Endothelial cell (in vitro differentiated cells): ENCODE measurements around the gene MUC6. TPM values are rescaled to one million over a fixed set of nuclear protein-coding genes. Genes with fewer than 3 reads are reported as not detected.

Experiments
- DNase-seq: peaks from one replicate; pipeline ENCODE4 v3.0.0; 2021; ENCODE audit warnings: low spot score
- H3K27ac Mint-ChIP-seq: one replicate; pipeline ENCODE4 v1.8.0; 2021; ENCODE audit warnings: mixed read lengths, inconsistent platforms; ENCODE audit not compliant: unreplicated experiment
- H3K27me3 Mint-ChIP-seq: one replicate; pipeline ENCODE4 v1.8.0; 2021; ENCODE audit warnings: mild to moderate bottlenecking, moderate library complexity, mixed read lengths, inconsistent platforms; ENCODE audit not compliant: unreplicated experiment
- H3K36me3 Mint-ChIP-seq: one replicate; pipeline ENCODE4 v1.8.0; 2021; ENCODE audit warnings: mild to moderate bottlenecking, low read depth, mixed read lengths, inconsistent platforms; ENCODE audit not compliant: unreplicated experiment
- H3K4me1 Mint-ChIP-seq: one replicate; pipeline ENCODE4 v1.8.0; 2021; ENCODE audit warnings: mild to moderate bottlenecking, mixed read lengths, inconsistent platforms; ENCODE audit not compliant: unreplicated experiment
- H3K4me3 Mint-ChIP-seq: one replicate; pipeline ENCODE4 v1.8.0; 2021; ENCODE audit warnings: mild to moderate bottlenecking, mixed read lengths, inconsistent platforms; ENCODE audit not compliant: unreplicated experiment
- H3K9me3 Mint-ChIP-seq: one replicate; pipeline ENCODE4 v1.8.0; 2021; ENCODE audit warnings: mixed read lengths, inconsistent platforms; ENCODE audit not compliant: unreplicated experiment
- total RNA-seq: library from RNA; stranded (reverse); fragmentation: NEBNext Ultra II Directional; extraction: Animal tissue kit (Norgen Biotek cat#: 25700); gene quantifications from one replicate; pipeline ENCODE4 v1.2.1, GENCODE V29; 2021; ENCODE audit not compliant: unreplicated experiment
- TF ChIP-seq, protein P1 (sequence below): fragments of 200-600 bp; sonication (generic); IDR thresholded peaks from one replicate; pipeline ENCODE4 v1.5.0; 2021; ENCODE audit warnings: antibody characterized with exemption; ENCODE audit not compliant: unreplicated experiment

The MUC6 gene
- total RNA-seq, 1 donor from 2014 or later: not detected

DNA sequence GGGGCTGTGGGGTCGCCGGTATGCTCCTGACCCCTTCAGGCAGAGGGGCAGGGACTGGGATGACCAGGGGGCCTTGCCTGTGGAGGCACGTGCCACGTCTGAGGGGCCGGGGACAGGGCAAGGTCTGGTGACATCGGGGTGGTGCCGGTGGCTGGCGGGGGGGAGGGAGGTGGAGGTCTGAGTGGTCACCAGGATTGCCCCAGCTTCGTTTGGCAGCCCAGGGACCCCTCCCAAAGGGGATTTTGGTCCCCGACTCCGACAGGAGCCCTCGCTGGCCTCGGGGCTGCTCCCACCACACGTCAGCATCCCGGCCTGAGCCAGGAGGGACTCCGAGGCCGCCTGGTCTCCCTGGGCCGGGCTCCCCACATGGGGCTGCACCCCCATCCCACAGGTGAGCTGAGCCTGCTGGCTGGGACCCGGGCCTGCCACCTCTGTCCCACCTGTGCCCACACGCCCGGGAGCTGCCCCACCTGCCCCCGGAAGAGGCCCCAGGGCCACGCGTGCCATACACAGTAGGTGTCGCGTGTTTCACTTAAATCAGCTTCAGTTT is 1.1 kb upstream of the MUC6 start:
- Mint-ChIP-seq H3K27me3 (peaks cover 30% of the 10 kb centered on the region), H3K4me1 (peaks cover 3% of the 10 kb centered on the region), H3K9me3 (no peaks in the 10 kb centered on the region), H3K4me3 (no peak overlapping the region), H3K27ac (no peak overlapping the region), H3K36me3 (peaks cover under 1% of the 10 kb centered on the region)
- TF ChIP-seq, protein P1, sequence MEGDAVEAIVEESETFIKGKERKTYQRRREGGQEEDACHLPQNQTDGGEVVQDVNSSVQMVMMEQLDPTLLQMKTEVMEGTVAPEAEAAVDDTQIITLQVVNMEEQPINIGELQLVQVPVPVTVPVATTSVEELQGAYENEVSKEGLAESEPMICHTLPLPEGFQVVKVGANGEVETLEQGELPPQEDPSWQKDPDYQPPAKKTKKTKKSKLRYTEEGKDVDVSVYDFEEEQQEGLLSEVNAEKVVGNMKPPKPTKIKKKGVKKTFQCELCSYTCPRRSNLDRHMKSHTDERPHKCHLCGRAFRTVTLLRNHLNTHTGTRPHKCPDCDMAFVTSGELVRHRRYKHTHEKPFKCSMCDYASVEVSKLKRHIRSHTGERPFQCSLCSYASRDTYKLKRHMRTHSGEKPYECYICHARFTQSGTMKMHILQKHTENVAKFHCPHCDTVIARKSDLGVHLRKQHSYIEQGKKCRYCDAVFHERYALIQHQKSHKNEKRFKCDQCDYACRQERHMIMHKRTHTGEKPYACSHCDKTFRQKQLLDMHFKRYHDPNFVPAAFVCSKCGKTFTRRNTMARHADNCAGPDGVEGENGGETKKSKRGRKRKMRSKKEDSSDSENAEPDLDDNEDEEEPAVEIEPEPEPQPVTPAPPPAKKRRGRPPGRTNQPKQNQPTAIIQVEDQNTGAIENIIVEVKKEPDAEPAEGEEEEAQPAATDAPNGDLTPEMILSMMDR: no peak
- no peak for DNase-seq

DNA sequence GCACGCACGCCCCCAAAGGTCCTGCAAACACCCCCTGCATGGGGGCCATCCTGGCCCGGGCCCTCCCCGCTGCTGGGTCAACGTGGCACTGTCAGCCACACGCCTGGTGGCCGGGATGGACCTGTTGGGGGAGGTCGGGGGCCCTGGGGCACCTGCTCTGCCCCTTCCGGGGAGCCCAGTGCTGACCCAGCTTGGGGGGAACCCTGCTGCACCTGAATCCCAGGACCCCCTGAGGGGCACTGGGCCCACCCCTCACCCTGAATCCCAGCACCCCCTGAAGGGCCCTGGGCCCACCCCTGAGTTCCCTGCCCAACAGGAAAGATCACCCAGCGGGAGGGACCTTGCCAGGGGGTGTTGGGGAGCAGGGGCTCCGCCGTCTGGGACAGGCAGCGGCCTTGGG is 413 bp upstream of the MUC6 start:
- no peak overlapping the region for H3K4me3 Mint-ChIP-seq
- H3K27ac Mint-ChIP-seq: no peak overlapping the region
- H3K9me3 Mint-ChIP-seq: no peaks in the 10 kb centered on the region
- peaks cover 7% of the 10 kb centered on the region for H3K36me3 Mint-ChIP-seq
- H3K4me1 Mint-ChIP-seq: peaks cover 9% of the 10 kb centered on the region
- no peak for DNase-seq
- TF ChIP-seq, protein P1: no peak
- H3K27me3 Mint-ChIP-seq: peaks cover 35% of the 10 kb centered on the region

DNA sequence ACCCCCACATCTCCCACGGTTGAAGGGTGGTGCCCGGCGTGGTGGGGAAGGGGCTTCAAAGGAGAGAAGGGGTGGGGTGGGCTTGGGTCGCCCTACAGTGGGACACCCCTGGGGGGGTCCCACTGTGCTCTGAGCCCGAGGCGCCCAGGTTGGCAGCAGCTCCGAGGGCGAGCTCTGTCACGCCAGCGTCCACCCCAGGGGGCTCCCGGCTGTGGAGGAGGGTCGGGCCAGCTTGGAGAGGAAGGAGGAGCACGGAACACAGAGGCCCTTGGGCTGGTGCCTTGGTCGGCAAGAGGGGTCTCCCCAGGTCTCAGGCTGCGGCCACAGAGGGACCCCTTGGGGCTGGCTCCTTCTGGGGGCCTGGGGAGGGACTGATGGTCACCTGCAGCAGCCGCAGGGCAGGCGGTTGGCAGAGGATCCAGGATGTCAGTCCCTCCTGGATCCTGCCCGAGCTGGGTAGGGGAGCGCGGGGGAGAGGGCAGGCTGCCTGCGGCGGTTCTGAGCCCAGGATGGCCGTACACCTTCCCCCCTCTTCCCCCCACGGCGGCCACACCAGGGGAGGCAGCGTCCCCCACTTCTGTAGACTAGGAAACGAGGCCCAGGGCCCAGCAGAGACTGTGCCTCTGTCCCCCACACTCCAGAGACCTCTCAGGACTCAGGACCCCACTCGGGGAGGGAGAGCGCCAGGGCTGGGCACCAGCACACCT is 788 bp downstream of the MUC6 start:
- Mint-ChIP-seq H3K4me1 (peaks cover 9% of the 10 kb centered on the region), H3K27me3 (peaks cover 33% of the 10 kb centered on the region), H3K4me3 (no peak overlapping the region), H3K36me3 (peaks cover 7% of the 10 kb centered on the region), H3K27ac (no peak overlapping the region), H3K9me3 (no peaks in the 10 kb centered on the region)
- DNase-seq: no peak
- TF ChIP-seq, protein P1: no peak

DNA sequence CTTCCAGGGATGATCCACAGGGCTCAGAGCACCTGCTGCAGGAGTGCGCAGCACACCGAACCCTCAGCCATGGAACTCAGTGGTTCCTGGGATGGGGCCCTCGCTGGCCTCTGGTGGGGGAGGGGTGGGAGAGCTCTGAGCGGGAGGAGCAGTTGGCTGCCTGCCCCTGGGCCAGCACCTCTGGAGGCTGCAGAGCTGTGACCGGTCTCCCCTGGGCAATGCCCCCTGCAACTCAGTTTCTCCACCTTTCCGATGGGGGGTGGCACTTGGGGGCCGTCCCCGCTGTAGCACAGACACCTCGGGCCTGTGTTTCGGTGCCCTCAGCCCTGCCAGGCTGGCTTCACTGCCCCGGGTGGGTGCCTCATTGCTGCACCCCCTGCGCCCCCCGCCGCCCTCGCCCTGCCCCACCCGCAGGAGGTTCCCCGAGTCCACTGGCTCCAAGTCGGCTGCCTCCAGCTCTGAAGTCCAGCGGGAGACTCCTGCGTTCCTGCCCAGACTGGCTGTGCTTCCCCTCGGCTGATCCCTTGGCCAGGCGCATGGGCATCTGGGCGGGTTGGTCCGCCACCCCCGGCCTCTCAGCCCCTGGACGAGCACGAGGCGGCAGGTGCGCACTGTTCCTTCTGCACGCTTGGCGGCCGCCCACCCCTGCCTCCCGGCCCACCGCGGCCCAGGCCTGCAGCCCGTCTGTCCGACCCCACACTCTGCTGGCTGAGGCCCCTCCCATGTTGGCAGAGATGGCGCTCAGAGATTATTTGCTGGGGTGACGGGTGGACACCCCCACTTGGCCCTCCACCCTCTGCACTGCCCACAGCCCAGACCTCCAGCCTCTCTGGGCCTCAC is 1.8 kb downstream of the MUC6 start:
- no peak overlapping the region for H3K4me3 Mint-ChIP-seq
- H3K27me3 Mint-ChIP-seq: peaks cover 32% of the 10 kb centered on the region
- H3K9me3 Mint-ChIP-seq: no peaks in the 10 kb centered on the region
- TF ChIP-seq, protein P1: no peak
- DNase-seq: no peak
- no peak overlapping the region for H3K27ac Mint-ChIP-seq
- peaks cover 9% of the 10 kb centered on the region for H3K4me1 Mint-ChIP-seq
- H3K36me3 Mint-ChIP-seq: peaks cover 7% of the 10 kb centered on the region
